Stimulated activated CD4-positive, alpha-beta T cell treated with anti-CD3 and anti-CD28 coated beads, Interleukin-12 subunit alpha, Interleukin-12 subunit beta, amount 100 ng/mL, for 24 hours (primary cell): ENCODE data around the gene IL2RA.
"Not testable (repeated sequence)": the region's sequence is repeated elsewhere in the genome, so short reads cannot be mapped to it uniquely, and the experiment has no call there.

Source experiments
- DNase-seq, 2 experiments: peaks; one replicate each; pipeline ENCODE4 v3.0.0-alpha.2; 2020; ENCODE audit warnings: low read depth in 2 of 2

Gene IL2RA

DNA sequence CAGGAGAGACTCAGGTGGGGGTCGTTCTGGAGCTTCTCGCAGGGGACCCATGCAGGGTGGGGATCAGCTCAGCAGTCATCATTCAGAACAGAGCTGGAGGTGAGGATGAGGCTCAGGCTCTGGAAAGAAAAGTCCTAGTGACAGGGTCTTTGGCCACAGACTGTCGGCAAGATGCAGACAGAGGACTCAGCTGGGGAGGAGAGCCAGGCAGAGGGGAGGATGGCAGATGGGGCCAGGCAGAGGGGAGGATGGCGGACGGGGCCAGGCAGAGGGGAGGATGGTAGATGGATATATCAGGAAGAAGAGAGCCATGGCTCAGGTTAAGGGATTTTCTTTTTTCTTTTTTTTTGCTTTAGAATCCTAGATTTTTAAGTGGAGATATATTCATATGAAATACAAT lies 77.1 kb downstream of the IL2RA start:
- DNase-seq = no peak

DNA sequence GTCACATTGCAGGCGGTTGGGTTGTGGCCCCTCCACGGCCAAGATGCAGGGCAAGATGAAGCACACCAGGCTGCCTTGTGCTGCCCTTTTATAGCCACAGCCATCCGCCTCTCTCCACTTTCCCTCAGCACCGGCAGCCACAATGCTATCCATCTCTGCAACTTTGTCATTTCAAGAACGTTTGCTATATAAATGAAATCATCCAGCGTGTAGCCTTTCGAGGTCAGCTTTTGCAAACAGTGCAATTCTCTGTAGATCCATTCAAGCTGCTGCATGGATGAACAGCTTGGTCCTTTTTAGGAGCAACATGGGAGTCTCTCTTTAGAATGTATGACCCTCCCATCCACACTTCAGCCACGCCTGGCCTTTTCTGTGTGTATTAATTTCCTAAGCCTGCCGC lies 78.4 kb downstream of the IL2RA start:
- DNase-seq = no peak

GRCh38 chr10:5981529-5981928 lies 80.6 kb downstream of the IL2RA start:
- no peak for DNase-seq

DNA sequence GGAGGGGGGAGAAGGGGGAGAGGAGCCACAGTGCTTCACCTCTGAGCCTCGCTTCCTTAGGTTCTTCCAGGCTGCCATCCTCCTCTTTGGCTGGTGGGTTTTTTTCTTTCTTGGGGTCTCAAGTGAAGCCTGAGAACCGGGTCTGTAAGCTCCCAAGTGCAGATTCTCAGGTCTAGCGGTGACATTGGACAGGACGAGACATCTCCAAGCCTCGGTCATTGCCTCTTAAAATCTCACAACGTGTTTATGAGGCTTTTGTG lies 84.0 kb downstream of the IL2RA start:
- DNase-seq = no peak

GRCh38 chr10:5977471-5978229 lies 84.5 kb downstream of the IL2RA start, which contains the start of gene IL15RA:
Gene IL15RA, minus strand, starts transcription at chr10:5977543. Its CDS starts 51 bp downstream, at chr10:5977492.
- peak; percentile 77 to 87 for DNase-seq

DNA sequence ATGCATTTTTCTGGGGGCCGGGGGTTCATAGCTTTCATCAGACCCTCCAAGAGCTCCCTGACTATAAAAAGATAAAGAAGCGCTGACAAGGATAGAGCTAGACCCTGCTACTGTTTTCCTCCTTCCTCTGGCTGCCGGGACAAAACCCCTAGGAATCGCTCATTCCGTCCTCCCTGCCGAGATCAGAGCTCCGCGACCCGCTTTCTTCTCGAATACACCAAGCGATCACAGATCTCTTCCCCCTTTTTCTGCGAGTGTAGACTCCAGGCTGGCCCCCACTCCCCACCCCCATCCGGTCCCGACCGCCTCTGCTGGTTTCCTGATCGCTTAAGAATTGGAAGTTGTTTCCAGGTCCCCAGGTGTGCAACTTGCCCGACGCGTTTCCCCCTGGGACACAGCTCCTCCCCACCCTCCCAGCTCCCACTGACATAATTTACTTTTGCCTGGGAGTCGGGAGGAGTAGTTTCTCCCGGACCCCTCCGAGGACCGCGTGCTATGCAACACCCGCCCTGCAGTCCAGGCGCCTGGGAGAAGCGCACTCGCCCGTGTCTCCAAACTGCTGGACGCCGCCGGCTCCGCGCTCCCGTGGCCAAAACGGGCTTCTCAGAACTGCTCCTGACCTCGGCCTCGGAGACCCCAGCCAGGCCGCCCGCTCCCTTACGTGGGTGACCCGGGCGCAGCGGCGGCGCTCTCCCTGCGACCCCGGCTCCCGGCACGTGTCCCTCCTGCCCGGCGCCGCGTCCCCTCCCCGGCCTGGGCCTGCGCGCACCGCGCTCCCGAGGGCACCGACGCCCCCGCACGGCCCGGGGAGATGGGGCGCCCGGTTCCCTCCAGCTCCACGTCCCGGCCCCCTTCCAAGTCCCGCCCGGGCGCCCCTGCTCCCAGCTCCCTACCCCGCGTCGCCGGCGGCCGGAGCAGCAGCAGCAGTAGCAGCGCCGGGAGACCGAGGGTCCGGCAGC lies 85.4 kb downstream of the IL2RA start:
- DNase-seq = peak; percentile 17 to 44

DNA sequence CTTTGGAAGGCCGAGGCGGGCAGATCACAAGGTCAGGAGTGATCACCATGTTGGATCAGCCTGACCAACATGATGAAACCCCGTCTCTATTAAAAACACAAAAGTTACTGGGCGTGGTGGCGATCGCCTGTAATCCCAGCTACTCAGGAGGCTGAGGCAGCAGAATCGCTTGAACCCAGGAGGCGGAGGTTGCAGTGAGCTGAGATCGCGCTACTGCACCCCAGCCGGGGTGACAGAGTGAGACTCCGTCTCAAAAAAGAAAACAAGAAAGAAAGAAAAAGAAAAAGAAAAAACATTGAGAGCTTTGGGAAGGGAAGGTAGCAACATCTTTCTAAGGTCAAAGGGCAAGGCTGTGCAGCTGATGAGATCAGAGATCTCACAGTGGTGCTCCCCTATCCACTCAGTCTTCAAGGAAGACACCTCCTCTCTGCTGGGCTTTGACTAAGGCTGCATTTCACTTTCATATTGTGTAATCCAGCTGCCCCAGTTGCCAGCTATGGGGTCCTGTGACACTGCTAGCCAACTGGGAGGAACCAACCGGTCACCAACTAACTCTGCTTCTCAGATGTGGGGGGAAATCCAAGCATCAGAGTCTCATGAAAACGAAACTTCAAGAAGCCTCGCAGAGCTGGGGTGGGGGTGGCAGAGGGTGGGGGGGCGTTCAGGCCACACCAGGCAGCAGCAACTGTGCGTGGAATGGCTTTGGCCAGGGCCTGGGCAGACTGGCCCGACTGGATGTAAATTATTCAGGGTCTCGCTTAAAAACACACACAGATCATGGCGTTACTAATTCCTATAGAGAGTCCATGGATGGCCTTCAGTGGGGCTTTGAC lies 86.3 kb downstream of the IL2RA start:
- DNase-seq = peak; percentile 22 to 52

- DNase-seq = no peak
These were observed 89.1 kb downstream of the IL2RA start for GRCh38 chr10:5973069-5973468.

GRCh38 chr10:5971886-5972285 lies 90.3 kb downstream of the IL2RA start:
- no peak for DNase-seq

DNA sequence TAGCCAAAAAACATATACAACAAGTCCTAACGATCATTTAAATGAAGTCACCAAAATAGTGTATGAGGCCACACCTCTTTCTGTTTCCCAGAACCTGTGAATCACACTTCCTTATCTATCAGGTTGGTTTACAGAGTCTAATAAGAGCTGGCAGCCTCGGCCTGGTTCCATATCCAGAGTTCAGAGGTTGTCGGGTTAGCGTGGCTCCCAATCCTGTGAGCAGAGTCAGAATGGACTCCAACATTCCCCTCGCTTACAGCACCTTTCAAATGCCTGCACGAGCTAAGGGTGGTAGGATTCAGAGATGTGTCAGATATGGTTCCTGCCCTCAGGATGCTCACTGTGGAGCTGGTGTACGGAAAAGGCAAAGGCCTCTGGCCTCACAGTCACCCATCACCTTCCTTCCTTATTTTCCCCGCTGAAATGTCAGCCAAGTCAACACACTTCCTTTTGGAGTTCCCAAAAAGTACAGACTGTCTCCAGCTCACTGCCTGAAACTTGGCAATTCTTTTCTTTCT lies 90.8 kb downstream of the IL2RA start:
- no peak for DNase-seq

- no peak for DNase-seq
These were observed 91.6 kb downstream of the IL2RA start for GRCh38 chr10:5970527-5970926.

DNA sequence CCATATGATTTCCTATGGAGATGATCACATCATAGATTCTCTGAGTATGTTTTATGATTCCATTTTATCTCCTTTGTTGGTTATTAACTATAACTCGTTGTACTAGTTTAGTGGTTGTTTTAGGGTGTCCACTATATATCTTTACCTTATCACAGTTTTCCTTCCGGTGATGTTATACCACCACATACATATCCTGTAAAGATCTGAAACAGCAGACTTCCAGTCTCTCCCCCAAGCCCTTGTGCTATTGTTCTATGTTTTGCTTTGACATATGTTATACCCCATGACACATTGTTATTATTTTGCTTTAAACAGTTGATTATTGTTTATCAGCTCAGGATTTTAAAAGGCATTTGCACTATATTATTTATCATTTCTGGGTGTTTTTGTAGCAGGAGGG lies 92.1 kb downstream of the IL2RA start:
- no peak for DNase-seq

GRCh38 chr10:5968681-5969453 lies 93.3 kb downstream of the IL2RA start:
- DNase-seq = no peak

- no peak for DNase-seq
These were observed 94.0 kb downstream of the IL2RA start for GRCh38 chr10:5968037-5968680.

DNA sequence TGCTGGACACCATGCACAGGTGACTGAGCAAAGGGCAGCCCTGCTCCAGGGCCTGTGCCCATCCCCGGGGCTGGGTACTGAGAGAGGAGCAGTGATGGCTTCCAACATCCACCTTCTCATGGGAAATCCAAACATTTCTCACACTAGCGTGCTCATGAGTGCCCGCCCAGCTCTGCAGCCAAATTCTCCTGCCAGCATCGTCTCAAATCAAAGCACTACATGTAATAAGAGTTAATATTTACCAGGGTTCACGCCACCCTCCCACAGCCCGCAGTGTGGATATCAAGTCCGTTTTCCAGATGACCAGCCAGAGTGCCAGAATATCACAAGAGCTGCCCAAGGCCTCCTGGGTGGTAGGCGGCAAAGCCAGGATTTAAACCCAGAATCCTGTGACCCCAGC lies 96.9 kb downstream of the IL2RA start:
- DNase-seq = no peak

- DNase-seq = no peak
These were observed 97.4 kb downstream of the IL2RA start for GRCh38 chr10:5964736-5965135.

DNA sequence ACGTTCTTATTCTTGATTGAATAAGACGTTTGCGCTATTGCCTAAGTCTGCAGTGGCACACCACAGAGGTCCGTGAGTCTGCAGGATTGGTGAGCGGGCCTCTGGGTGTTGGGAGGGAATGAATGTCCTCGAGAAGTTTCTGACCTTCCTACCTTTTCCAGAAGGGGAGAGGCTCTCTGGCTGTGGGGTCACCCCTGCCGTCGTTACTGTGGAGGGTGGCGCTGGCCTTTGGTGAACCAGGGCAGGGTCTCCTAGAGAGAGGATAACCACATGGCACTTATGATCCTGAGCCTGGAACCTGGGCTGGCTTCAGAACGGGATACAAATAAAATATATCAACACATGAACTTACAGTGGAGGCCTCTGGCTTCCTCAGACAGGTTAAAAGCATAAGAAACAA lies 98.6 kb downstream of the IL2RA start:
- no peak for DNase-seq

- no peak for DNase-seq
These were observed 99.1 kb downstream of the IL2RA start for GRCh38 chr10:5963071-5963470.

DNA sequence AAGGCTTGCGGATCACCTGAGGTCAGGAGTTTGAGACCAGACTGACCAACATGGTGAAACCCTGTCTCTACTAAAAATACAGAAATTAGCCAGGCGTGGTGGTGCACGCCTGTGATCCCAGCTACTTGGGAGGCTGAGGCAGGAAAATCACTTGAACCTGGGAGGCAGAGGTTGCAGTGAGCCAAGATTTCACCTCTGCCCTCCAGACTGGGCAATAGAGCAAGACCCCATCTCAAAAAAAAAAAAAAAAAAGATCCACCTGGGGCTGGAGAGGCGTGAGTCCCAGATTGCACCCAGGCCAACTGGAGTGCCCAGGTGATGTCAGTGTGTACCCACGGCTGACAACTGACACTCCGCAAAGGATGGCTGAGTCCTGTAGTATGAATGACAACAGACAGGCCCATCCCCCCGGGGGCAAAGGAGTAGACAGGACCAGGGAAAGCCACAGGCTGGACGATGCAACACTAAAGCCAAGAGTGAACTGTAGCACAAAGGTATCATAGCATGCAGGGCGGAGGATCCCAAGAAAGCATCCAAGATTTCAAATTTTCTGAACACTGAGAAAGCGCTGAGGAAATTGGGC lies 99.7 kb downstream of the IL2RA start:
- not testable (repeated sequence) for DNase-seq

- no peak for DNase-seq
These were observed 100.6 kb downstream of the IL2RA start for GRCh38 chr10:5961405-5962100.
